H7 (cell line): ENCODE measurements around the gene MCFD2. TPM values are rescaled to one million over a fixed set of nuclear protein-coding genes. Genes with fewer than 3 reads are reported as not detected.

Source experiments
- DNase-seq: peaks from one replicate; pipeline ENCODE4 v3.0.0; 2012
- H3K27me3 ChIP-seq: 2 replicates; pipeline ENCODE4 v1.6.0; 2011; ENCODE audit warnings: mild to moderate bottlenecking, low read length; ENCODE audit not compliant: control insufficient read depth, insufficient read depth
- H3K36me3 ChIP-seq: replicated peaks from 2 replicates; pipeline ENCODE4 v1.5.1; 2011; ENCODE audit warnings: low read length; ENCODE audit not compliant: control insufficient read depth, insufficient read depth
- H3K4me3 ChIP-seq: 2 replicates; pipeline ENCODE4 v1.5.1; 2011; ENCODE audit warnings: low read depth, mild to moderate bottlenecking, control low read depth, low read length, moderate library complexity; ENCODE audit not compliant: insufficient read depth
- total RNA-seq: library from RNA; depleted of rRNA; stranded (reverse); fragments of >200 nt; shearing (Covaris generic); gene quantifications from 2 replicates; pipeline ENCODE4 v1.2.3, GENCODE V29; 2014; rRNA removed

Gene MCFD2
- total RNA-seq, 1 experiment from 2014 or later: 65.5 TPM

DNA sequence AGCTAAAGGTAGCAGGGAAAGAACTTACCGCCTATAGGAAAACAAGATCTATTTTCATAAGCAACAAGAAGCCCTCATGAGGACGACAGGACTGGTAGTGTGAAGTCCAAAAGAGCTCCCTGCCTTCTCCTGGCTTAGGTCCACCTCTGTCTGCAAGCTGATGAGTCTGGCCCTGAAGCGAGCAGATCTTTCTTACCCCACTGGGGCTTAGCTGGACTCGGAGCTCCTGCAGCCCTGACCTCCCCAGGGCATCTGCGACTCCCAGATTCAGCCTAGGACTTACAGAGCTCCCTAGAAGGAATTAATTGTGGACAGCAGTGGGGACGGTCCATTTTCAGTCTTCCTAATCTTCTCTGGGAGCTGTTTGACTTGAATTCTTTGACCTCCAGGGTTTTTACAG is 53.7 kb downstream of the MCFD2 start:
- DNase-seq: no peak
- no peaks in the 10 kb centered on the region for H3K36me3 ChIP-seq
- no peak overlapping the region for H3K4me3 ChIP-seq
- H3K27me3 ChIP-seq: no peaks in the 10 kb centered on the region

DNA sequence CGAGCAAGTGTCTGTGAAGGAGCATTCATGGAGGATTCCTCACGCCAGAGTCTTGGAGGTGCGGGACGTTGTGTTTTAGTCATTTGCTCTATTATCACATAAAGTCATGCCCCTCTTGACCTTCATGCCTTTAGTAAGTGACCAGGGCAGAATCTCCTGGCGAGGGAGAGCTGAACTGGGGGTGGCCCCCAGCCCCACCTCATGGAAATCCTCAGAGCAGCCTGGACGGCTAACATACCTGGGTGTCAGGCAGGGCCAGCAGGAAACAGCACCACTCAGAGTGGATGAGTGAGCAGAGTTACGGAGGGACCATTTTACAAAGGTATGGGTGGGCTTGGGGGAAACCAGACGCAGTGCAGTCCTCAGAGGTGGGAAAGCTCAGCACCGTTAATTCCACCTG is 56.1 kb downstream of the MCFD2 start:
- Histone ChIP-seq H3K36me3 (no peaks in the 10 kb centered on the region), H3K27me3 (no peaks in the 10 kb centered on the region), H3K4me3 (no peak overlapping the region)
- DNase-seq: no peak

DNA sequence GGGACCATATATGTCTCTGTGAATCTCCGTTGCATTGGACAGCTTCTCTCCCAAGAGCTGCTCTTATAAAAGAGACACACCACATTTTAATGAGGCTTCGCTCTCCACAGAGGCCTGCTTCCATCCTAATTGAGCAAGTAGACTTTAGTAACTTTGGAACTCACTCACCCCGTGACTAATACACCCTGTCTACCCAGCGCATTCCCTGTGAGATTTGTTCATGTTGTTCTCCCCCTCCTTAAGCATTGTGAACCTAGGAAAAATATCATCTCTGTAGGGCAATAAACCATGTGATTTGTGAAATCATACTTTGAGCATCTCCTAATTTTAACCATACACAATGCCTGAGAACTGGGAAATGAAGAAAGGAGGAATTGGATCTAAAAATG is 56.9 kb downstream of the MCFD2 start:
- Histone ChIP-seq H3K27me3 (no peaks in the 10 kb centered on the region), H3K36me3 (no peaks in the 10 kb centered on the region), H3K4me3 (no peak overlapping the region)
- DNase-seq: no peak

DNA sequence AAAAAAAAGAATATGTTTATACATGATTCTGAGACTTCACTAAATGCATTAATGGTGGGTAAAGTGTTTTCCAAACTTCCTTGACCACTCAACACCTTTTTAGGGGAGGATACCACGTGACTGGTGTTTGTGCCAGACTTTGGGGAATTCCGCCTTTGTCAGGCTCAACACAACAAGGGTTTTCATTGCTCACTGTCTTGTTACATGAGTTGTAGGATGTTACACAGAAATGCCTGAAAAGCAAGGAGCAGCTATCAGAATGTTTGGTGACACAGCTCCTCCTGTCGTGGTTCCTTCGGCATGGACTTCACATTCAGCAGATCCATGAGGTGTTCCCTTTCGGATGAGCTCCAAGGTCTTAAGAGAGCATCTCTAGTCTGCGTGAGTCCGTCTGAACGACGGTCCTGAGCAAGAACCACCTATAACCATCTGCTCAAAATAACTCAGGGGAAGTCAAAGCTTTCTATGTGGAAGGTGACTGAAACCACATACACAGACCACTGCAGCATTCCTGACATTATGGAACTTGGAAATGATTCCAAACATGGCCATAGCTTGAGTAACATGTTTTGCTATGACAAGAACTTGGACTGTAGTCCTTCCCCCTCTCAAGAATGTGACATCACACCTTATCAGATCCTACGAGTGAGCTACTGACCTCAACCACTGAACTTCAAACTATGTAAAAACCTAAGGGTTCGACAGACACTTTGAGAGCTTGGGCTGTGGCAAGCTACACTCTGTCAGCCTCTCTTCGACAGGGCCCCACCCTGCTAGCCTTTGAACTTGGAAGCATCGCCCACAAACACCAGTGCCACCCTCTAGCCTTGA is 57.5 kb downstream of the MCFD2 start:
- Histone ChIP-seq H3K27me3 (no peaks in the 10 kb centered on the region), H3K36me3 (no peaks in the 10 kb centered on the region), H3K4me3 (no peak overlapping the region)
- no peak for DNase-seq

DNA sequence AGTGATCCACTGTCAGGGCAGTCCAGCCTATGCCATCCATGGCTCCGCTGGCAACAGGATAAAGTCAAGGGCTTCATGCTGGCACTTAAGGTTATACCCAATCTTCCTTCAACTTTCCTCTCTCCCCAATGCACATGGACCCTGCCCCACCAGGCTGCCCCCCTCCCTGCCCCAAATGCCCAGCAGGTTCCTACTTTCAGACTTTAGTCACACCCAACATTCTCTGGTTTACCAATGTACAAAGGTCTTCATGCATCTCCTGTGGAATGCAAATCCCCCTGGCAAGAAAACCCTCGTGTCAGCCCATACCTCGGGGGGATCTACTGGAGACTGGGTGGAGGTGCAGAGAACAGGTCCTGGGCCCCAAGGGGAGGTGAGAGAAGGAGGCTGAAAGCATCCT is 59.3 kb downstream of the MCFD2 start:
- DNase-seq: no peak
- Histone ChIP-seq H3K36me3 (no peaks in the 10 kb centered on the region), H3K27me3 (no peaks in the 10 kb centered on the region)

DNA sequence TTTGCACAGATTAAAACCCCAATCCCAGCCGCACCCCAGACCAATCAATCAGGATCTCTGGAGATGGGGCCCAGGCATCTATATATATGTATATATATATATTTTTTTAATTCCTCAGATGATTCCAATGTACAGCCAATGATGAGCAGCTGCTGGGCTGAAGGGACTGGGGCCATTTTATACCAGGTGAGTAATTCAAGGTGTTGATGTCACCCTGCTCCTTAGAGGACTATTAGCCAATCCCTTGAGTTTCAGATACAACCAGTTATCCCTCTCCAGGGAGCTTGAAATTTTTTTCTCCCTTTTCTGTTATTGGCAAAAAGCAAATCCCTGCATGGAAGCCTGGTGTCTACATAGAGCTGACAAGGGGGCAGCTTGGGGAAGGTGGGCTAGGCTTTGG is 59.8 kb downstream of the MCFD2 start:
- no peaks in the 10 kb centered on the region for H3K36me3 ChIP-seq
- DNase-seq: no peak
- H3K4me3 ChIP-seq: no peak overlapping the region
- no peaks in the 10 kb centered on the region for H3K27me3 ChIP-seq

More for the DNA sequence above, 59.3 kb downstream of the MCFD2 start:
- H3K4me3 ChIP-seq: no peak overlapping the region

DNA sequence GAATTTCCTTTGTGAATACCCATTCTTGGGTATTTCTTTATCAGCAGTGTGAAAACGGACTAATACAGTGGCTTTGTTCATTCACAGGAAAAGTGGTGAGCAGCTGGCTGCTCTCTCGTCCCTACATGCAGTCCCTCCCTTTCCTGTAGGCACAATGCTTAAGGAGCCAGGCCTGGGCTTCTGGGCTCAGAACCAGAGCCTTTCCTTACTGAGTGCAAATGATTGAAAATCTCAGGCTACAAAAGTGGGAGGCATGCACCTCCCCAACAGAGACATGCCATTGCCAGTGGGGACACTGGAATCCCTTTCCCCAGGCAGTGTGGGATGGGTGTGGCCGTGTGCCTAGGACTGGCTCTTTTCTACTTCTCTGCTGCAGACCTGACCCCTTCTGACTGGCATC is 61.3 kb downstream of the MCFD2 start:
- Histone ChIP-seq H3K27me3 (no peaks in the 10 kb centered on the region), H3K36me3 (no peaks in the 10 kb centered on the region), H3K4me3 (no peak overlapping the region)
- no peak for DNase-seq

DNA sequence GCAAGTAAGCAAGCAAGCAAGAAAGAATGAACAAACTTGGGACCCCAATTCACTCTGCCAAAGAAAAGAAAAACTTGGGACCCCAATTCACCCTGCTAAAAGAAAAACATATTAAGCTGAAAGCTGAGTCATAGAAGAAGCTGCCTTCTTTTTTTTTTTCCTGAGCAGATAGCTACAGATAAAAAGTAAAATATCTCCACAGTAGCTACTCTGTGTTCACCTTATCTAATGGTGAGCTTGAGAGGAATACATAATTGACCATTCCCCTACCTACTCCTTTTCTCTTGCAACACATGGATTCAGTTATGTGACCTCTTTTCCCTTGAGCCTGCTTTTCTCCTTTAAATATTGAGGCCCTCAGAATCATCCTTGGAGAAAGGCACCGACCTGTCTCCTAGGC is 63.0 kb downstream of the MCFD2 start:
- no peaks in the 10 kb centered on the region for H3K36me3 ChIP-seq

DNA sequence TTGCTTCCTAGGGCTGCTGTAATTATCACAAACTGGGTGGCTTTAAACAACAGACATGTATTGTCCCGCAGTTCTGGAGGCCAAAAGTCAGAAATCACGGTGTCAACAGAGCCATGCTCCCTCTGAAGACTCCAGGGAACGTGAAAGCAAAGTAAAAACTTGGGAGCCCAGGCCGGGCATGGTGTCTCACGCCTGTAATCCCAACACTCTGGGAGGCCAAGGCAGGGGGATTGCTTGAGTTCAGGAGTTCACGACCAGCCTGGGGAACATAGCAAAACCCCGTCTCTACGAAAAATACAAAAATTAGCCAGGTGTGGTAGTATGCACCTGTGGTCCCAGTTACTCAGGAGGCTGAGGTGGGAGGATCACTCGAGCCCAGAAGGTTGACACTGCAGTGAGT is 63.5 kb downstream of the MCFD2 start:
- DNase-seq: no peak
- H3K36me3 ChIP-seq: no peaks in the 10 kb centered on the region
- no peak overlapping the region for H3K4me3 ChIP-seq
- no peaks in the 10 kb centered on the region for H3K27me3 ChIP-seq

More for the DNA sequence above, 63.0 kb downstream of the MCFD2 start:
- DNase-seq: no peak
- Histone ChIP-seq H3K27me3 (no peaks in the 10 kb centered on the region), H3K4me3 (no peak overlapping the region)

Other genes starting within 250 kb of the MCFD2 start
- 11.0 and 13.6 TPM in 2 replicates for gene SOCS5, start 216.5 kb downstream of the MCFD2 start, total RNA-seq
- 14.5 and 17.4 TPM in 2 replicates for gene TTC7A, start 25.4 kb upstream of the MCFD2 start, total RNA-seq
- not detected in 2 replicates for gene STPG4, start 239.5 kb upstream of the MCFD2 start, total RNA-seq